MCF 10A (cell line): ENCODE results near the gene KIF2C. TPM values are rescaled to one million over a fixed set of nuclear protein-coding genes. Genes with fewer than 3 reads are reported as not detected.

ENCODE experiments used
- BruUV-seq: library from RNA; stranded (reverse); fragments of 400-500 nt; replicated peaks from 2 replicates; lab custom pipeline; 2021; lab: Mats Ljungman, UMichigan
- CTCF ChIA-PET: fragments of 300-600 bp; sonication (Branson Sonifier 250); formaldehyde crosslinking; extraction: SDS; loops from one replicate; lab custom pipeline; 2021; ENCODE audit warnings: antibody characterized with exemption, inconsistent platforms; lab: Yijun Ruan, JAX
- POLR2A ChIA-PET: fragments of 300-600, 350-650 bp; sonication (Branson Sonifier 250); formaldehyde crosslinking; extraction: SDS; loops from one replicate; lab custom pipeline; 2020; ENCODE audit warnings: antibody characterized with exemption, inconsistent platforms; lab: Yijun Ruan, JAX
- DNase-seq: peaks from one replicate; pipeline ENCODE4 v3.0.0-alpha.2; 2018; ENCODE audit not compliant: unreplicated experiment
- H3K27ac Mint-ChIP-seq: one replicate; pipeline ENCODE4 v1.8.0; 2022; ENCODE audit warnings: mild to moderate bottlenecking, low read depth, mixed read lengths; ENCODE audit not compliant: unreplicated experiment
- H3K27me3 Mint-ChIP-seq: one replicate; pipeline ENCODE4 v1.8.0; 2022; ENCODE audit warnings: mixed read lengths; ENCODE audit not compliant: insufficient read depth, unreplicated experiment
- H3K36me3 Mint-ChIP-seq: one replicate; pipeline ENCODE4 v1.8.0; 2022; ENCODE audit warnings: mild to moderate bottlenecking, moderate library complexity, mixed read lengths; ENCODE audit not compliant: insufficient read depth, unreplicated experiment
- H3K4me1 Mint-ChIP-seq: one replicate; pipeline ENCODE4 v1.8.0; 2022; ENCODE audit warnings: mixed read lengths; ENCODE audit not compliant: insufficient read depth, unreplicated experiment
- H3K4me3 Mint-ChIP-seq: one replicate; pipeline ENCODE4 v1.8.0; 2022; ENCODE audit warnings: mild to moderate bottlenecking, moderate library complexity, mixed read lengths; ENCODE audit not compliant: unreplicated experiment
- H3K9me3 Mint-ChIP-seq: one replicate; pipeline ENCODE4 v1.8.0; 2022; ENCODE audit warnings: mixed read lengths; ENCODE audit not compliant: unreplicated experiment
- intact Hi-C: fragments of 100-400 bp; cut with micrococcal nuclease; formaldehyde crosslinking; loops from 2 replicates; pipeline ENCODE4 v1.14.1; 2022
- total RNA-seq: library from RNA; stranded (reverse); gene quantifications from 2 replicates; pipeline ENCODE4 v1.2.3, GENCODE V29; 2022
- TF ChIP-seq, protein P1 (sequence below): fragments of 200-600 bp; IDR thresholded peaks from one replicate; pipeline ENCODE4 v1.8.0; 2022; ENCODE audit warnings: antibody characterized with exemption, mild to moderate bottlenecking; ENCODE audit not compliant: unreplicated experiment

Gene KIF2C
- total RNA-seq, 1 experiment from 2014 or later, result 25.1 TPM

DNA sequence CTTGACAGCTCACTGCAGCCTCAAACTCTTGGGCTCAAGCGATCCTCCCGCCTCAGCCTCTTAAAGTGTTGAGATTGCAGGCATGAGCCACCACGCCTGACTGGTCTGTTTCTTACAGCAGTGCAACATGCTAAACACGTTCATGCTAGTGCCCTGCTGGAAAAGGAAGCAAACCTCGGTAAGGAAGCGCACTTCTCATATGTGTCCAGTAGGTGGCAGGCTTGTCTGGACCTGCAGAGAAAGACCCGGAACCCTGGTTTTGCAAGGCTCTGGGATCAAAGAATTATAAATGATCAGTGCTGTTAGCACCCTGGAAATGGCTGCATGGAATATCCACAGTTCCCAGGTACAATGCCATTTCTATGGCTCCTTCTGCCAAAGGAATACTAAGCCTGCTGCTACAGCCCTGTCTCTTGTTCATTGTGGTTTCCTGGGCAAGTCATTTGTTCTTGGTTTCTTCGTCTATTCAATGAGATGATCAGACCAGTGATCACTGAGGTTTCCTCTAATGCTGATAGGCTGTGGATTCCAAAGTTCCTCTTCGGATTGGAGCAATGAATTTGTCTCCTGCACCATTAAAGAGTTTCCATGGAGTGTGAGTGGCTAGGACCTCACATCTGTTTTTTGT lies 24.6 kb upstream of the KIF2C start:
- intact Hi-C loops, result no loop called here
- H3K4me1 Mint-ChIP-seq, result peaks cover 7% of the 10 kb centered on the region
- POLR2A ChIA-PET, result interaction anchor here (0.9 to 1.3 kb wide), 2 partner anchors 15 to 16 kb away, joined by 6 to 9 read pairs; partner anchors contain the start of gene RNU5D-1
- H3K4me3 Mint-ChIP-seq, result no peak overlapping the region
- H3K9me3 Mint-ChIP-seq, result no peaks in the 10 kb centered on the region
- H3K27me3 Mint-ChIP-seq, result peaks cover 14% of the 10 kb centered on the region
- no peaks in the 10 kb centered on the region for H3K36me3 Mint-ChIP-seq
- H3K27ac Mint-ChIP-seq, result no peak overlapping the region
- TF ChIP-seq, protein P1, sequence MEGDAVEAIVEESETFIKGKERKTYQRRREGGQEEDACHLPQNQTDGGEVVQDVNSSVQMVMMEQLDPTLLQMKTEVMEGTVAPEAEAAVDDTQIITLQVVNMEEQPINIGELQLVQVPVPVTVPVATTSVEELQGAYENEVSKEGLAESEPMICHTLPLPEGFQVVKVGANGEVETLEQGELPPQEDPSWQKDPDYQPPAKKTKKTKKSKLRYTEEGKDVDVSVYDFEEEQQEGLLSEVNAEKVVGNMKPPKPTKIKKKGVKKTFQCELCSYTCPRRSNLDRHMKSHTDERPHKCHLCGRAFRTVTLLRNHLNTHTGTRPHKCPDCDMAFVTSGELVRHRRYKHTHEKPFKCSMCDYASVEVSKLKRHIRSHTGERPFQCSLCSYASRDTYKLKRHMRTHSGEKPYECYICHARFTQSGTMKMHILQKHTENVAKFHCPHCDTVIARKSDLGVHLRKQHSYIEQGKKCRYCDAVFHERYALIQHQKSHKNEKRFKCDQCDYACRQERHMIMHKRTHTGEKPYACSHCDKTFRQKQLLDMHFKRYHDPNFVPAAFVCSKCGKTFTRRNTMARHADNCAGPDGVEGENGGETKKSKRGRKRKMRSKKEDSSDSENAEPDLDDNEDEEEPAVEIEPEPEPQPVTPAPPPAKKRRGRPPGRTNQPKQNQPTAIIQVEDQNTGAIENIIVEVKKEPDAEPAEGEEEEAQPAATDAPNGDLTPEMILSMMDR, result peak; percentile 84
- CTCF ChIA-PET, result interaction anchor here (0.6 to 7.7 kb wide), 15 partner anchors 9 to 1322 kb away, joined by 3 to 75 read pairs (median 3); partner anchors contain the start of genes ARMH1, RNU5D-1 and TMEM53
- peak; percentile 77 for DNase-seq
- BruUV-seq, result no TSS peak

DNA sequence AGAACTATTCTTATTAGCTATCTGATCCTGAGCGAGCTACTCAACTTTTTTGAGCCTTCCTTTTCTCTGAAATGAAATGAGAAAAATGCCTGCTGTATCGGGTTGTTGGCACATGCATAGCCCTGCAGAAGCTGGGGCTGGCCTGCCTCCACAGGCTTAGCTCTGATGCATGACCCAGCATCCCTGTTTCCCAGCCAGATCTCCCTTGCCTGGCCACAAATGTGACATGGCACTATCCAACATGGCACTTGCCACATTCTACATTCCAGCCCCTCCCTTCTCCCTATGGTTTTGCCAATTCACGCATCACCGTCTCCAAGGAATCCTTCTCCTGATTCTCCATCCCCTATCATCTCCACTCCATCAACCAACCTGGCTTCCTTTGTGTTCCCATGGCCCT lies 22.5 kb upstream of the KIF2C start:
- H3K4me1 Mint-ChIP-seq, result peaks cover 21% of the 10 kb centered on the region
- intact Hi-C loops, result no loop called here
- no TSS peak for BruUV-seq
- no peaks in the 10 kb centered on the region for H3K9me3 Mint-ChIP-seq
- DNase-seq, result no peak
- TF ChIP-seq, protein P1, result no peak
- no peak overlapping the region for H3K27ac Mint-ChIP-seq
- H3K4me3 Mint-ChIP-seq, result no peak overlapping the region
- H3K27me3 Mint-ChIP-seq, result no peaks in the 10 kb centered on the region
- CTCF ChIA-PET, result interaction anchor here (0.5 to 7.7 kb wide), 8 partner anchors 8 to 500 kb away, joined by 3 to 75 read pairs (median 4); partner anchors contain the start of gene RNU5D-1
- POLR2A ChIA-PET, result interaction anchor here (1.0 to 6.8 kb wide), 3 partner anchors 14 to 58 kb away, joined by 3 to 182 read pairs (median 10); partner anchors contain the start of genes ARMH1, RNU5D-1, RPS8 and TMEM53
- H3K36me3 Mint-ChIP-seq, result peaks cover 12% of the 10 kb centered on the region

DNA sequence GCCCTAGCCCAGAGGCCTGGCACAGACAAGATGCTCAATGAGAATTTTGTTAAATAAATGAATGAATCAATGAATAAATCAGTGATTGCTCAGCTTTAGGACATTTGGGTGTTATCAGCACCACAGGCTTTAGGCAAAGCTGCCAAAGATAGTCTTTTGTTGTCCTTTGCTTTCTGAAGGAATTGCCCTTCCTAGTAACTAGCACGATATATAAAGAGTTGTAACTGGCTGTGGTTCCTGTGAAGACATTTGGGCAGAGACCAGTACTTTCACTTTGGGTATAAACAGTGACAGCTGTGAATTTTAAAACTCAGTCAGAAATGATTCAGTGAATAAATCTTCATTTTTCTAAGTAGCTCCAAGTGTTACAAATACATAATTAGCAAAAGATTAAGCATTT lies 22.0 kb upstream of the KIF2C start:
- peaks cover 22% of the 10 kb centered on the region for H3K4me1 Mint-ChIP-seq
- TF ChIP-seq, protein P1, result no peak
- peaks cover 12% of the 10 kb centered on the region for H3K36me3 Mint-ChIP-seq
- no peaks in the 10 kb centered on the region for H3K27me3 Mint-ChIP-seq
- ChIA-PET CTCF (interaction anchor here (0.5 to 7.7 kb wide), 7 partner anchors 9 to 500 kb away, joined by 3 to 75 read pairs (median 3); partner anchors contain the start of gene RNU5D-1), POLR2A (interaction anchor here (1.0 to 6.8 kb wide), 4 partner anchors 13 to 269 kb away, joined by 3 to 182 read pairs (median 6); partner anchors contain the start of genes ARMH1, EIF2B3, RNU5D-1 and RPS8)
- intact Hi-C loops, result no loop called here
- no peaks in the 10 kb centered on the region for H3K9me3 Mint-ChIP-seq
- no TSS peak for BruUV-seq
- H3K4me3 Mint-ChIP-seq, result no peak overlapping the region
- no peak overlapping the region for H3K27ac Mint-ChIP-seq
- no peak for DNase-seq

DNA sequence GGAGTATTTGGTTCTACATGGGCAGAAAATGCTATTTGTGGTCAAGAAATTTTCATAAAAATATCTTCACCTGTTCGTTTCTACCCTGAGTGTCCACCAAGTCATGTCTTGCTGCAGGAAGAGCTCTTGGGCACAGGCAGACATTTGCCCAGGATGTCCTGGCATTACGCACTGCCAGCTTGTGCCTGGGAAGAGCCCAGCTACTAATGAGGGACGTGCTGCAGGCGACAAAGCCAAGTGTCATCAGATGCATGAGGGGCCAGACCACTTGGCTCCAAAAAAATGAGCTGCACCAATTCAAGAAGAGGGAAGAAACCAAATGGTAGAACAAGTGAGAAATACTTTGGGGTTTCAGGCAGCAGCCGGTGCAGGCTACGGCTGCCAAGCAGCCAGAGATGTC lies 21.5 kb upstream of the KIF2C start:
- peaks cover 12% of the 10 kb centered on the region for H3K36me3 Mint-ChIP-seq
- H3K4me3 Mint-ChIP-seq, result no peak overlapping the region
- ChIA-PET CTCF (interaction anchor here (0.5 to 7.7 kb wide), 6 partner anchors 9 to 501 kb away, joined by 3 to 75 read pairs (median 4); partner anchors contain the start of gene RNU5D-1), POLR2A (interaction anchor here (1.0 to 6.8 kb wide), 4 partner anchors 13 to 268 kb away, joined by 3 to 182 read pairs (median 6); partner anchors contain the start of genes ARMH1, EIF2B3, RNU5D-1 and RPS8)
- intact Hi-C loops, result no loop called here
- H3K4me1 Mint-ChIP-seq, result peaks cover 25% of the 10 kb centered on the region
- no TSS peak for BruUV-seq
- no peak overlapping the region for H3K27ac Mint-ChIP-seq
- TF ChIP-seq, protein P1, result no peak
- no peaks in the 10 kb centered on the region for H3K27me3 Mint-ChIP-seq
- H3K9me3 Mint-ChIP-seq, result no peaks in the 10 kb centered on the region
- no peak for DNase-seq
